GM12878 (cell line): ENCODE measurements around the gene COA1. TPM values are rescaled to one million over a fixed set of nuclear protein-coding genes. Genes with fewer than 3 reads are reported as not detected.
A peak's percentile ranks its signal among the peaks of the same experiment; 100 is the strongest.

Source experiments
- ATAC-seq: fragments of 200-7000 bp; cut with Tn5 transposase; 3 replicates; pipeline ENCODE4 v1.9.1; 2020; ENCODE audit warnings: mild to moderate bottlenecking, moderate library complexity
- BruUV-seq: library from RNA; stranded (reverse); fragments of 400-500 nt; replicated peaks from 2 replicates; lab custom pipeline; 2021; lab: Mats Ljungman, UMichigan
- CTCF ChIA-PET: fragments of 300-600 bp; sonication (Branson Sonifier 250); formaldehyde crosslinking; extraction: SDS; loops from one replicate; lab custom pipeline; 2021; ENCODE audit warnings: inconsistent platforms; lab: Yijun Ruan, JAX
- POLR2A ChIA-PET: fragments of 350-600 bp; formaldehyde crosslinking; extraction: SDS; loops from one replicate; lab custom pipeline; 2021; ENCODE audit warnings: inconsistent platforms; lab: Charles Lee
- RAD21 ChIA-PET: fragments of 300-600 bp; sonication (Branson Sonifier 250); formaldehyde crosslinking; loops from one replicate; lab custom pipeline; 2023; ENCODE audit warnings: antibody characterized with exemption; ENCODE audit not compliant: unreplicated experiment; lab: Charles Lee
- SMC1A ChIA-PET: fragments of 300-600 bp; sonication (Branson Sonifier 250); formaldehyde crosslinking; loops from one replicate; lab custom pipeline; 2023; ENCODE audit not compliant: unreplicated experiment, uncharacterized antibody; lab: Charles Lee
- DNase-seq: peaks from one replicate; pipeline ENCODE4 v3.0.0-alpha.2; 2011; ENCODE audit warnings: low read depth, low spot score
- FAIRE-seq: peaks from 3 replicates; lab custom pipeline; 2011; peaks lifted over from hg19 to GRCh38; lab: Jason Lieb, UNC
- H2AFZ ChIP-seq: 2 replicates; pipeline ENCODE4 v1.6.0; 2011; ENCODE audit warnings: low read depth, low read length, control low read depth; ENCODE audit not compliant: control insufficient read depth
- H3K27ac ChIP-seq: 2 replicates; pipeline ENCODE4 v1.5.1; 2011; ENCODE audit warnings: control low read depth; ENCODE audit not compliant: control insufficient read depth, insufficient read depth
- H3K27me3 ChIP-seq, 2 experiments: replicated peaks in 1 of 2; 2 replicates each; pipeline versions ENCODE4 v1.6.0 to v1.6.1; 2011; ENCODE audit warnings: low read length in 1 of 2; ENCODE audit not compliant: control insufficient read depth in 2 of 2, insufficient read depth in 2 of 2
- H3K36me3 ChIP-seq, 2 experiments: 2 replicates each; pipeline ENCODE4 v1.5.1; 2011; ENCODE audit warnings: low read length in 1 of 2; ENCODE audit not compliant: control insufficient read depth in 2 of 2, insufficient read depth in 2 of 2
- H3K4me1 ChIP-seq: 2 replicates; pipeline ENCODE4 v1.6.1; 2011; ENCODE audit warnings: mild to moderate bottlenecking, low read length, moderate library complexity, mixed read lengths; ENCODE audit not compliant: control insufficient read depth, insufficient read depth
- H3K4me2 ChIP-seq: 2 replicates; pipeline ENCODE4 v1.6.0; 2011; ENCODE audit warnings: control low read depth; ENCODE audit not compliant: control insufficient read depth, insufficient read depth
- H3K4me3 ChIP-seq: fragments of 200-600 bp; sonication (generic); 2 replicates; pipeline ENCODE4 v1.5.1; 2016
- H3K79me2 ChIP-seq: 2 replicates; pipeline ENCODE4 v1.6.0; 2011; ENCODE audit warnings: low read length; ENCODE audit not compliant: control insufficient read depth, insufficient read depth
- H3K9ac ChIP-seq: 2 replicates; pipeline ENCODE4 v1.8.0; 2011; ENCODE audit warnings: low read length, control low read depth, mixed read lengths; ENCODE audit not compliant: control insufficient read depth, insufficient read depth
- H3K9me3 ChIP-seq: replicated peaks from 3 replicates; pipeline ENCODE4 v1.5.1; 2011; ENCODE audit warnings: mild to moderate bottlenecking, low read length; ENCODE audit not compliant: control insufficient read depth, insufficient read depth
- H4K20me1 ChIP-seq: 2 replicates; pipeline ENCODE4 v1.6.0; 2011; ENCODE audit not compliant: control insufficient read depth, insufficient read depth
- BHLHE40 ChIP-seq, 2 experiments: fragments of 450-650 bp in 1 of 2; IDR thresholded peaks; 2 replicates each; pipeline ENCODE4 v1.6.1; 2011 to 2017; ENCODE audit warnings: low read depth in 2 of 2, borderline replicate concordance in 1 of 2, improper control_type of control experiment in 1 of 2, low read length in 1 of 2, mild to moderate bottlenecking in 1 of 2
- CREB1 ChIP-seq: IDR thresholded peaks from 2 replicates; pipeline ENCODE4 v1.6.1; 2012; ENCODE audit warnings: low read depth, mild to moderate bottlenecking, inconsistent platforms
- DPF2 ChIP-seq: fragments of 450-650 bp; IDR thresholded peaks from 2 replicates; pipeline ENCODE4 v1.6.1; 2017; ENCODE audit warnings: mild to moderate bottlenecking
- GATAD2B ChIP-seq: fragments of 450-650 bp; conservative IDR thresholded peaks from 2 replicates; pipeline ENCODE4 v1.6.1; 2017; ENCODE audit warnings: low read depth, mild to moderate bottlenecking, moderate library complexity
- HDAC2 ChIP-seq: fragments of 200-600 bp; sonication (generic); IDR thresholded peaks from 2 replicates; pipeline ENCODE4 v1.6.1; 2017
- KLF5 ChIP-seq: fragments of 450-650 bp; IDR thresholded peaks from 2 replicates; pipeline ENCODE4 v1.6.1; 2014; ENCODE audit warnings: mild to moderate bottlenecking; ENCODE audit not compliant: partially characterized antibody
- MEF2A ChIP-seq: IDR thresholded peaks from 2 replicates; pipeline ENCODE4 v1.6.1; 2011; ENCODE audit warnings: low read depth, mild to moderate bottlenecking, low read length, moderate library complexity; ENCODE audit not compliant: insufficient read depth
- RAD21 ChIP-seq: IDR thresholded peaks from 2 replicates; pipeline ENCODE4 v1.6.1; 2011; ENCODE audit warnings: mild to moderate bottlenecking, low read depth, low read length, moderate library complexity; ENCODE audit not compliant: insufficient read depth
- TCF7 ChIP-seq: IDR thresholded peaks from 2 replicates; pipeline ENCODE4 v1.6.1; 2014; ENCODE audit warnings: antibody characterized with exemption, borderline replicate concordance
- ZNF622 ChIP-seq: fragments of 450-650 bp; IDR thresholded peaks from 2 replicates; pipeline ENCODE4 v1.6.1; 2017; ENCODE audit warnings: mild to moderate bottlenecking, inconsistent platforms
- ZSCAN29 ChIP-seq: fragments of 450-650 bp; IDR thresholded peaks from 2 replicates; pipeline ENCODE4 v1.6.1; 2017; ENCODE audit warnings: mild to moderate bottlenecking, moderate library complexity
- WGBS: methylation state at CpG from one replicate; pipeline ENCODE4 v1.1.6; 2016; ENCODE audit warnings: low lambda C conversion rate; ENCODE audit not compliant: insufficient replicate concordance, insufficient coverage; ENCODE audit errors: missing lambda C conversion rate; 5-methylcytosine and 5-hydroxymethylcytosine counted together
- in situ Hi-C: fragments of 300-500 bp; cut with MboI; formaldehyde crosslinking; loops from 9 replicates; pipeline ENCODE4 v1.14.3; 2018; ENCODE audit warnings: mixed read lengths
- intact Hi-C: fragments of 100-400 bp; cut with micrococcal nuclease; formaldehyde crosslinking; loops from one replicate; pipeline ENCODE4 v1.14.2; 2022; ENCODE audit not compliant: unreplicated experiment
- polyA plus RNA-seq, 11 experiments: library from polyadenylated mRNA; depleted of rRNA in 4 of 11; unstranded in 6 of 11; stranded (reverse) in 5 of 11; fragments of >200 nt; fragmentation: Nextera tagmentation in 4 of 11; fragmentation: Illumina TruSeq in 1 of 11; extraction: Ambion mirVana in 4 of 11; extraction: Trizol in 1 of 11; gene quantifications; 1 replicate in 1 of 11; 2 replicates in 10 of 11; pipeline versions ENCODE4 v1.2.1 to v1.2.3, GENCODE V29; 2011 to 2016; ENCODE audit warnings: inconsistent platforms in 2 of 11, missing spikeins in 2 of 11, low read depth in 1 of 11
- total RNA-seq, 4 experiments: library from RNA; depleted of rRNA in 3 of 4; stranded (reverse); fragments of >200 nt in 3 of 4; fragmentation: Illumina TruSeq in 1 of 4; extraction: Trizol in 1 of 4; gene quantifications; 2 replicates each; pipeline versions ENCODE4 v1.2.1 to v1.2.3, GENCODE V29; 2013 to 2021
- TF ChIP-seq, protein P1 (sequence below): IDR thresholded peaks from 2 replicates; pipeline ENCODE4 v1.6.1; 2011; ENCODE audit warnings: mild to moderate bottlenecking, low read depth, low read length, moderate library complexity; ENCODE audit not compliant: insufficient replicate concordance
- TF ChIP-seq, protein P2 (sequence below): IDR thresholded peaks from 2 replicates; pipeline ENCODE4 v1.6.1; 2012; ENCODE audit warnings: low read length, inconsistent platforms

Gene COA1
- total and polyA plus RNA-seq, 10 of the 15 experiments (the other 5 are each of a cell fraction or from before 2014, with no cell fraction given) = 83.1 to 258 (median 111) TPM

DNA sequence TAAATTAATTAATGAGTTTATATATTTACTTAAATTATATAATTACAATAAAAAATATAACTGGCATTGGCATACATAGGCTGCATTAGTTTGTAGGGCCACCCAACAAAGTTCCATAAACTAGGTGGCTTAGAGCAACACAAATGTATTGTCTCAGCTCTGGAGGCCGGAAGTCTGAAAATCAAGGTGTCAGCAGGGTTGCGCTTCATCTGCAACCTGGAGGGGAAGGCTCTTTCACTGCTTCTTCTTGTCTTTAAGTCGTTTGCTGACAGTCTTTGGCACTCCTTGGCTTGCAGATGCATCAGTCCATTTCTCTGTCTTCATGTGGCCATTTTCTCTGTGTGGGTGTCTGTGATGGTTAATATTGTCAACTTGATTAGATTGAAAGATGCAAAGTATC is 23.1 kb upstream of the COA1 start:
- H3K4me1 ChIP-seq = peaks cover 33% of the 10 kb centered on the region
- no peak overlapping the region for H3K9ac ChIP-seq
- no peaks in the 10 kb centered on the region for H3K79me2 ChIP-seq
- H3K36me3 ChIP-seq = no peaks in the 10 kb centered on the region
- DNase-seq (no peak), ATAC-seq (no peak), FAIRE-seq (no peak)
- no peaks in the 10 kb centered on the region for H3K27me3 ChIP-seq
- peaks cover 4% of the 10 kb centered on the region; the same call in 2 of the 3 replicates for H3K9me3 ChIP-seq
- no peak overlapping the region for H3K4me3 ChIP-seq
- H3K27ac ChIP-seq = no peak overlapping the region
- H2AFZ ChIP-seq = no peak overlapping the region
- 90% methylated on average over 3 of the region's 3 CpGs for WGBS
- intact Hi-C loops (no loop called here), in situ Hi-C loops (no loop called here)
- TF ChIP-seq GATAD2B (no peak), ZNF622 (no peak)
- POLR2A ChIA-PET = interaction anchor here (1.4 to 2.8 kb wide), 2 partner anchors 10 to 17 kb away, joined by 3 to 14 read pairs; no protein-coding TSS in a partner anchor
- RAD21 ChIA-PET = no interaction called here
- H4K20me1 ChIP-seq = no peaks in the 10 kb centered on the region
- BruUV-seq = no TSS peak
- SMC1A ChIA-PET = interaction anchor here (0.8 to 0.9 kb wide), 3 partner anchors 14 to 27 kb away, joined by 3 read pairs; no protein-coding TSS in a partner anchor
- H3K4me2 ChIP-seq = no peak overlapping the region
- CTCF ChIA-PET = interaction anchor here (0.8 to 1.4 kb wide), 2 partner anchors 22 to 170 kb away, joined by 3 to 4 read pairs; partner anchors contain the start of gene STK17A

DNA sequence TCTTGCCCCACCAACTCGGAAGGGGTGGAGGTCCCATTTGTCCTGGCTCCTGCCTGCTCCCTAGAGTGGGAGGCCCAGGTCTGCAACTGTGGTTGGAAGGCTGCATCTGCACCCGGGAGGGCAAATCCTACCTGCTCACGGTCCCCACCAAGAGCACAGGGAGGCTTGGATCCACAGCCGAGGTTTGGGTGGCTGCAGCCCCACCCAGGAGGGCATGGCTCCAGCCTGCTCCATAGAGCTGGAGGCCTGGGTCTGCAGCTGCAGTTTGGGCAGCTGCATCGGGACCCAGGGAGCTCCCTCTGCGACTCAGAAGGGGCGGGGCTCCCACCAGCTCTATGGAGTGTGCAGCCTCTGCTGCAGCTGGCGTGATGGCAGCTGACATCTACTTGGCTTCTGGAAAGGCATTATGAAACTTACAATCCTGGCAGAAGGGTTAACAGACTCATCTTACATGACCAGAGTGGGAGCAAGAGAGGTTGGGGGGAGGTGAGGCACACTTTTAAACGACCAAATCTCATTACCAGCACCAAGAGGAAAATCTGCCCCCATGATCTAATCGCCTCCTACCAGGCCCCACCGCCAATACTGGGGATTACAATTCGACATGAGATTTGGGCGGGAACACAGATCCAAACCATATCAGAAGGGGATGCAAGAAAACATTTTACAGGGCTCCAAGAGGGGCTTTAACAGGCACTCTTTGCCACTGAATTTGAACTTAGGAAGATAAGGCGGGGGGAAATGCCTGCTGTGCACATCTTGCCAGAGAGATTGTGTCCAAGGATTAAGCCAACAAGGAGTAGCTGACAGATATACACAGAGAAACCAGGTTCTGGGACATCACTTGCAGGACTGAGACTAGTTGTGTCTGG is 20.9 kb upstream of the COA1 start:
- FAIRE-seq = no peak
- ChIA-PET RAD21 (interaction anchor here (0.7 to 1.9 kb wide), 9 partner anchors 11 to 168 kb away, joined by 3 to 15 read pairs (median 4); partner anchors contain the start of gene STK17A), POLR2A (interaction anchor here (2.3 to 2.8 kb wide), 2 partner anchors 10 to 14 kb away, joined by 13 to 14 read pairs; partner anchors contain the start of gene BLVRA), SMC1A (interaction anchor here (0.8 to 1.5 kb wide), 8 partner anchors 8 to 822 kb away, joined by 3 to 8 read pairs (median 3); partner anchors contain the start of gene COA1), CTCF (interaction anchor here (0.8 to 2.1 kb wide), 6 partner anchors 11 to 168 kb away, joined by 3 to 8 read pairs (median 4); partner anchors contain the start of gene STK17A)
- intact Hi-C loops (no loop called here), in situ Hi-C loops (no loop called here)
- DNase-seq = no peak
- 88% methylated on average over 14 of the region's 14 CpGs for WGBS
- H3K27ac ChIP-seq = peak overlapping the region; percentile 53; the same call in 1 of the 2 replicates
- H3K4me1 ChIP-seq = peaks cover 18% of the 10 kb centered on the region
- BruUV-seq = no TSS peak
- H3K4me2 ChIP-seq = peak overlapping the region; percentile 44; the same call in 1 of the 2 replicates
- ATAC-seq = peak; percentile 47
- no peak overlapping the region for H3K4me3 ChIP-seq
- H3K9ac ChIP-seq = no peak overlapping the region
- peaks cover 4% of the 10 kb centered on the region; the same call in 2 of the 3 replicates for H3K9me3 ChIP-seq
- no peak overlapping the region; the same call in 1 of the 2 replicates for H2AFZ ChIP-seq
- H3K27me3 ChIP-seq = no peaks in the 10 kb centered on the region
- no peaks in the 10 kb centered on the region for H3K36me3 ChIP-seq
- H4K20me1 ChIP-seq = no peaks in the 10 kb centered on the region
- H3K79me2 ChIP-seq = no peaks in the 10 kb centered on the region
- no peak for TF ChIP-seq MEF2A
- no peak for TF ChIP-seq ZSCAN29
- no peak for TF ChIP-seq CREB1
- TF ChIP-seq HDAC2 = no peak
- TF ChIP-seq RAD21 = no peak
- no peak for TF ChIP-seq DPF2
- TF ChIP-seq BHLHE40 (IDR thresholded peaks at IDR 0.05; ENCODE audit: borderline replicate concordance in 1 of 2, low read depth in 2 of 2, low read length in 1 of 2) = no peak
- TF ChIP-seq, protein P1, sequence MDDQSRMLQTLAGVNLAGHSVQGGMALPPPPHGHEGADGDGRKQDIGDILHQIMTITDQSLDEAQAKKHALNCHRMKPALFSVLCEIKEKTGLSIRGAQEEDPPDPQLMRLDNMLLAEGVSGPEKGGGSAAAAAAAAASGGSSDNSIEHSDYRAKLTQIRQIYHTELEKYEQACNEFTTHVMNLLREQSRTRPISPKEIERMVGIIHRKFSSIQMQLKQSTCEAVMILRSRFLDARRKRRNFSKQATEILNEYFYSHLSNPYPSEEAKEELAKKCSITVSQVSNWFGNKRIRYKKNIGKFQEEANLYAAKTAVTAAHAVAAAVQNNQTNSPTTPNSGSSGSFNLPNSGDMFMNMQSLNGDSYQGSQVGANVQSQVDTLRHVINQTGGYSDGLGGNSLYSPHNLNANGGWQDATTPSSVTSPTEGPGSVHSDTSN = no peak
- TF ChIP-seq, protein P2, sequence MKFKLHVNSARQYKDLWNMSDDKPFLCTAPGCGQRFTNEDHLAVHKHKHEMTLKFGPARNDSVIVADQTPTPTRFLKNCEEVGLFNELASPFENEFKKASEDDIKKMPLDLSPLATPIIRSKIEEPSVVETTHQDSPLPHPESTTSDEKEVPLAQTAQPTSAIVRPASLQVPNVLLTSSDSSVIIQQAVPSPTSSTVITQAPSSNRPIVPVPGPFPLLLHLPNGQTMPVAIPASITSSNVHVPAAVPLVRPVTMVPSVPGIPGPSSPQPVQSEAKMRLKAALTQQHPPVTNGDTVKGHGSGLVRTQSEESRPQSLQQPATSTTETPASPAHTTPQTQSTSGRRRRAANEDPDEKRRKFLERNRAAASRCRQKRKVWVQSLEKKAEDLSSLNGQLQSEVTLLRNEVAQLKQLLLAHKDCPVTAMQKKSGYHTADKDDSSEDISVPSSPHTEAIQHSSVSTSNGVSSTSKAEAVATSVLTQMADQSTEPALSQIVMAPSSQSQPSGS = no peak
- no peak for TF ChIP-seq KLF5
- no peak for TF ChIP-seq TCF7
